ENCODE measurements around the gene ATF7. TPM values are rescaled to one million over a fixed set of nuclear protein-coding genes. Genes with fewer than 3 reads are reported as not detected.

Gene ATF7
- polyA plus RNA-seq, 12 donors = 49.0 to 69.4 (median 56.8) TPM; not detected in 1

GRCh38 chr12:53464685-53465418 is 161.3 kb downstream of the ATF7 start:
- no peak for DNase-seq

GRCh38 chr12:53463802-53464560 is 162.2 kb downstream of the ATF7 start:
- no peak for DNase-seq

DNA sequence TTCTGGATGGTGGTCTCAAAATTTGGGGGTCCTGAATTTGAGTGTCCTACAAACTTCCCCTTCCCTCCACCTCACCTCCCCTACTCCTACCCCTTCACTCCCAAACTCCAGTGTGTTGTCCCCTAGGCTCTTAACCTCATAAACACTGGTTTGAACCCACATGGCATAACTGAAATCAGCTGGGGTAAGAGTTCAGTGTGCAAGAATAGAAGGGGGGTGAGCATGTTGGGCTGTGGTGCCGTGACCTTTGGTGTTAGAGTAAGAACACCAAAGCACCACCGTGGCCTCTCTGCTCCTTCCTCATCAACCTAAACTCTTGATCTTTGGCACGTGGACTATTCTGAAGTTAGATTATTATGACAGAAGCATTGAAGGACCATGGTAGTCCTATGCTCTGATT is 163.2 kb downstream of the ATF7 start:
- DNase-seq = no peak

- DNase-seq = no peak
Observed at GRCh38 chr12:53461591-53461990, 164.6 kb downstream of the ATF7 start.

- no peak for DNase-seq
Observed at GRCh38 chr12:53461059-53461458, 165.1 kb downstream of the ATF7 start.

DNA sequence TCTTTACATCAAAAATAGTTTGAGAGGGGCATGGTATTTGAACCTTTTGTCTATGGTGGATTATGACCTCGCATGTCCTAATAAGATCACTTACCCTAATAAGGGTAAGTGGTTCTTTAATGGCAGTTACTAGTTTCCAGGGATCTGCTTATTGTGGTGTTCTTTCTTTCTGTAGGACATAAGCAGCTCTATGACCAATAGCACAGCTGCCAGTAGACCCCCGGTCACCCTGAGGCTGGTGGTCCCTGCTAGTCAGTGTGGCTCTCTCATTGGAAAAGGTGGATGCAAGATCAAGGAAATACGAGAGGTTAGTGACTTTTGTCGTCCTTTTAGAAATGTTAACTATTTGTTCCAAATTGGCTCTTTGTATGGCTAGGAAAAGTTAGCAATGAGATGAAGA is 167.1 kb downstream of the ATF7 start:
- DNase-seq = no peak

Other genes starting within 250 kb of the ATF7 start
- gene SP1, start 246.2 kb downstream of the ATF7 start, polyA plus RNA-seq (ENCODE audit: insufficient read length in 12 of 12) = 10 to 100 TPM in 11 of 12 donors, not detected in 1; 37.9 to 66.0 (median 43.3) TPM
- gene AMHR2, start 202.5 kb downstream of the ATF7 start, polyA plus RNA-seq (ENCODE audit: insufficient read length in 12 of 12) = under 1 TPM in 1 of 12 donors, not detected in 11; 0.07 TPM
- 100 to 1,000 TPM in 1 of 12 donors, 10 to 100 TPM in 10, not detected in 1; 42.5 to 197 (median 51.4) TPM for gene PRR13, start 184.6 kb downstream of the ATF7 start, polyA plus RNA-seq (ENCODE audit: insufficient read length in 12 of 12)
- gene PCBP2, start 174.3 kb downstream of the ATF7 start, polyA plus RNA-seq (ENCODE audit: insufficient read length in 12 of 12) = 100 to 1,000 TPM; 459 to 676 (median 588) TPM
- 10 to 100 TPM in 11 of 12 donors, not detected in 1; 10.2 to 36.0 (median 14.1) TPM for gene MAP3K12, start 126.9 kb downstream of the ATF7 start, polyA plus RNA-seq (ENCODE audit: insufficient read length in 12 of 12)
- gene TARBP2, start 125.1 kb downstream of the ATF7 start, polyA plus RNA-seq (ENCODE audit: insufficient read length in 12 of 12) = 10 to 100 TPM in 11 of 12 donors, not detected in 1; 16.6 to 27.2 (median 23.1) TPM
- gene NPFF, start 118.9 kb downstream of the ATF7 start, polyA plus RNA-seq (ENCODE audit: insufficient read length in 12 of 12) = 1 to 10 TPM in 1 of 12 donors, under 1 TPM in 5, not detected in 6; 0.40 to 2.4 (median 0.69) TPM
- 100 to 1,000 TPM in 11 of 12 donors, not detected in 1; 451 to 820 (median 720) TPM for gene ATP5MC2, start 49.7 kb upstream of the ATF7 start, polyA plus RNA-seq (ENCODE audit: insufficient read length in 12 of 12)
- gene CALCOCO1, start 101.1 kb upstream of the ATF7 start, polyA plus RNA-seq (ENCODE audit: insufficient read length in 12 of 12) = 100 to 1,000 TPM in 2 of 12 donors, 10 to 100 TPM in 9, not detected in 1; 67.8 to 122 (median 86.3) TPM
- gene CISTR, start 125.6 kb upstream of the ATF7 start, polyA plus RNA-seq (ENCODE audit: insufficient read length in 12 of 12) = not detected

All from muscle of arm (tissue), 12 donors.